ENCODE measurements around the gene TMEM141.

Gene TMEM141

DNA sequence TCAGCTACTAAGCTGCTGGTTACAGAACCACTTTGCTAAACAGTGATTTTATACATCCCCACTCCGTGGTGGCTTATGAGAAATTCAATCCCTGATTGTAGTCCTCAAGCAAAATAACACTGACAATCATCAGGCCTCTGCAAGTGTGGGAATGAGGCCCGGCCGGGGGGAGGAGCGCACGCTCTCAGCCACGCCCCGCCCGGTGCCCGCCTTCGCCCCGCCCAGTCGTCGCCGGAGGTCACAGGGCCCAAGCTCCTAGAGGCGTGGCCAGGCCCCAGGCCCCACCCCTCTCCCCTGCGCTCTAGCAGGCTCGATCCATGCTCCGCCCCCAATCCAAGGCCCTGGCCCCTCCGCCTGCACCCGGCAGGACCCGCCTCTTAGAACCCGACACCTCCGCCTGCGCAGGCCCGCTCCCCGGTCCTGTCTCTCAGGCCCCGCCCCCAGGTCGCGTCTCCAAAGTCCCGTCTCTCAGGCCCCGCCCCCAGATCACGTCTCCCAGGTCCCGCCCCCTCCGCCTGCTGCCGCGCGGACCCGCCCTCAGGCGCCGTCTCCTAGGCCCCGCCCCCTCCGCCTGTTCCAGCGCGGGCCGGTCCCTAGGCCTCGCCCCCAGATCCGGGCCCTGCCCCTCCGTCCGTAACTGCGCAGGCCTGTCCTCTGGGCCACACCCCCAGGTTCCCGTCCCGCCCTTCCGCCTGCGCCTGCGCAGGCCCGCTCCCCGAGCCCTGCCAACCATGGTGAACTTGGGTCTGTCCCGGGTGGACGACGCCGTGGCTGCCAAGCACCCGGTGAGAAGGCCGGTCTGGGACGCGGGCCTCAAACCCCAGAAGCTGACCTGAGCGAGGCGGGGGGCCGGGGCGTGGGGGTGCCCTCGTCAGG lies at the start of gene TMEM141:
TMEM141 (plus strand) TSS at position 705 of the 876 bp plus-strand sequence; CDS start at position 732, 27 bp downstream.
- H3K27ac ChIP-seq = peak within 1 kb of the TSS; percentile 97
- TF ChIP-seq, protein P1, sequence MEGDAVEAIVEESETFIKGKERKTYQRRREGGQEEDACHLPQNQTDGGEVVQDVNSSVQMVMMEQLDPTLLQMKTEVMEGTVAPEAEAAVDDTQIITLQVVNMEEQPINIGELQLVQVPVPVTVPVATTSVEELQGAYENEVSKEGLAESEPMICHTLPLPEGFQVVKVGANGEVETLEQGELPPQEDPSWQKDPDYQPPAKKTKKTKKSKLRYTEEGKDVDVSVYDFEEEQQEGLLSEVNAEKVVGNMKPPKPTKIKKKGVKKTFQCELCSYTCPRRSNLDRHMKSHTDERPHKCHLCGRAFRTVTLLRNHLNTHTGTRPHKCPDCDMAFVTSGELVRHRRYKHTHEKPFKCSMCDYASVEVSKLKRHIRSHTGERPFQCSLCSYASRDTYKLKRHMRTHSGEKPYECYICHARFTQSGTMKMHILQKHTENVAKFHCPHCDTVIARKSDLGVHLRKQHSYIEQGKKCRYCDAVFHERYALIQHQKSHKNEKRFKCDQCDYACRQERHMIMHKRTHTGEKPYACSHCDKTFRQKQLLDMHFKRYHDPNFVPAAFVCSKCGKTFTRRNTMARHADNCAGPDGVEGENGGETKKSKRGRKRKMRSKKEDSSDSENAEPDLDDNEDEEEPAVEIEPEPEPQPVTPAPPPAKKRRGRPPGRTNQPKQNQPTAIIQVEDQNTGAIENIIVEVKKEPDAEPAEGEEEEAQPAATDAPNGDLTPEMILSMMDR (conservative IDR thresholded peaks at IDR 0.05) = no peak
- no peak for TF ChIP-seq ZFX (IDR thresholded peaks at IDR 0.05)

DNA sequence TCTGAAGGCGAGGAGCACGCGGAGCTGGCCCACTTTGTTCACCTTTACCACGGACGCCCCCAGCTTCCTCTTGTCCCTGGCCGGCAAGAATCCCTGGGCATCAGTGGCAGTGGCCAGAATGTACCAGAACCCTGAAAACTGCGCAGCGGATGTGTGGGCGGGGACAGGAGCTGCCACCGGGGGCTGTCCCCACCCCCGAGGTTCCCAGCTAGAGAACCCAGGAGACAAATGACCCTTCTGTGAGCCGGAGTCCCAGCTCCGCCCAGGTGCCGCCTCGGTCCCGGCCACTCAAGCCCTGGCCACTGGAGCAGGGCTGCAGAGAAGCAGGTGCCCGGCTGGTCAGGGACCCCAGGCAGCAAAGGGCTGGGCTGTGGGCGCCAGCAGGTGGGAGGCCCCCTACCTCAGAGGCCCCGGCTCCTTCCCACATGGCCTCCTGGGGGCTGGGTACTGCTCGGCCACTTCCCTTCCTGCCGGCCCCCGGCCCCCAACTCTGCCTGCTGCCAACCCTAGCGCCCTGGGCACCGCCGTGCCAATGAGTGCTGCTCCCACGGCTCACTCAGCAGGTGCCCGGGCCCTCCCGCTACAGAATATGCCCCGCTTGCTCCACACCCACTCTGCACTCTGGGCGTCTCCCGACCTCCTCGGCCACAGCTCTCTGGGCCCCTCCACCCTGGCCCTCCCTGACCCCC lies 49.1 kb upstream of the TMEM141 start:
- H3K27ac ChIP-seq = no peak overlapping the region
- TF ChIP-seq, protein P1 (conservative IDR thresholded peaks at IDR 0.05) = no peak
- no peak for TF ChIP-seq ZFX (IDR thresholded peaks at IDR 0.05)

DNA sequence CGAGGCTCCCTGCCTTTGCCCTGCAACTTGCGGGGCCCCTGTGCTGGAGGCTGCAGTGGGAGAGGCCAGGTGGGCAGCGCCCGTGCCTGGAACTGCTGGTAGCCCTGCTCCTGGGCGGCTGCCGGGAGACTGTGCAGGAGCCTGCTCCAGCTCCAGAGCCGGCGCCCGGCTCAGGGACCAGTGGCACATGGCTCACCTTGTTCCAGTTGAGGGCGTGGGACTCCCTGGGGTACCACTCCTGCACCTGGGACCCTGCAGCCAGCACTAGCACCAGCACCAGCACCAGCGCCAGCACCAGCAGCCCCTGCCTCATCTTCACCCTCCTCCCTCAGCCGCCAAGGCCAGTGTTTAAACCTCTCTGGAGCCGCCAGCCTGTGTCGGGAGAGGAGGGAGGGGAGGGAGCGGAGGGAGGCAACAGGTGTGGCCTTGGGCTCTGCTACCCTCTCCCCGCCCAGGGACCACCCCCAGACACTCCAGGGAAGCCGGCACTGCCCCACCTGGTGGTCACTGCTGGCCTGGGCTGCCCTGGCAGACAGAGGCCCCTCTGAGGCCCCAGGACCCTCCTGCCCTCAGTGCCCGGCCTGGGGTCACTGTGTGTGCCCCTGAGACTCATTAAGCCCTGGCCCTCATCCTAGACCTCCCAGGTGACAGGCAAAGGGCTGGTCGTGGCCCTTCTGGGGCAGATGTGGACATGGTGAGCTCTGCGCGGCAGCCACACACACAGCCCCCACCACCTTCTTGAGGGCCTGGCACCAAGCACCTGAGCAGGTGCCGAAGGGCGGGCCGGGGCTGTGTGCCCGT lies 48.4 kb upstream of the TMEM141 start, which contains the start of gene LCN10:
LCN10 (minus strand) TSS at position 350 of the 801 bp plus-strand sequence; CDS start at position 313, 37 bp downstream.
- TF ChIP-seq, protein P1 (conservative IDR thresholded peaks at IDR 0.05) = no peak; the same call in 1 of the 2 replicates
- TF ChIP-seq ZFX (IDR thresholded peaks at IDR 0.05) = no peak
- H3K27ac ChIP-seq = no peak within 1 kb of the TSS

DNA sequence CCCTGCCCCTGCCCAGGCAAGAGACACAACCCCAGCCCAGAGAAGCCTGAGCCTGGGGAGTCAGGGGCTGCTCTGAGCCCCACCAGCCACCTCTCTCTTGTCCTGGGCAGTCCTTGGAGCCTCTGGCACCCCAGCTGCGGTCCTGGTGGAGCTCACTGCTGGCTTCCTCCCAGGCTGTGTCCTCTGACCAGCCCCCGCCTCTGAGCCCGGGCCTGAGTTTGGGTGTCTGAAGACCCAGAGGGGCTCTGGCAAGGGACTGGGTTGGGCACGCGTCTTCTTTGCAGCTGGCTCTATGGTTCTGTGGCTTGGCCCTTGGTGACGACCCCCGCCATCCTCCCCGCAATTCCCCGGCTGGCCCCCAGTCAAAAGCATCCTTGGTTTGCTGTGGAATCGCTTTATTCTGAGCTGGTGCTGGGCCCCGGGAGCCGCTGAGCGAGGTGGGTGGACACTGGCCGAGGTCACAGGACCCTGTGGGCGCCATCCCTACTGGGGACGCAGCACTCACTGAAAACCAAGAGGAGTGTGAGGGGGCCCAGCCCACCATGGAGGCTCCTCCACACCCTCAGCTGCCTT lies 47.4 kb upstream of the TMEM141 start:
- TF ChIP-seq, protein P1 (conservative IDR thresholded peaks at IDR 0.05) = no peak
- no peak for TF ChIP-seq ZFX (IDR thresholded peaks at IDR 0.05)
- H3K27ac ChIP-seq = no peak overlapping the region

DNA sequence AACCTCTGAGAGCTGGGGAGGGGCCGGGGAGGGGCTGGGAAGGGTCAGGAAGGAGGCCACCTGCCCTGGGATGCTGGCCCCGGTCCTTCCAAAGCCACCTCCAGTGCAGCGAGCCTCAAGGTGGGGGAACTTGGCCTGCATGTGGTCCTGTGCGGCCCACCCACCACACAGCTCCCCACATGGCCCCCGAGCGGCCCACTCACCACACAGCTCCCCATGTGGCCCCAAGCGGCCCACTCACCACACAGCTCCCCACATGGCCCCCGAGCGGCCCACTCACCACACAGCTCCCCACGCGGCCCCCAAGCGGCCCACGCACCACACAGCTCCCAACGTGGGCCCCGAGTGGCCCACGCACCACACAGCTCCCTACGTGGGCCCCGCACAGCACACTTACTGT lies 46.4 kb upstream of the TMEM141 start:
- no peak for TF ChIP-seq ZFX (IDR thresholded peaks at IDR 0.05)
- TF ChIP-seq, protein P1 (conservative IDR thresholded peaks at IDR 0.05) = no peak
- H3K27ac ChIP-seq = no peak overlapping the region

DNA sequence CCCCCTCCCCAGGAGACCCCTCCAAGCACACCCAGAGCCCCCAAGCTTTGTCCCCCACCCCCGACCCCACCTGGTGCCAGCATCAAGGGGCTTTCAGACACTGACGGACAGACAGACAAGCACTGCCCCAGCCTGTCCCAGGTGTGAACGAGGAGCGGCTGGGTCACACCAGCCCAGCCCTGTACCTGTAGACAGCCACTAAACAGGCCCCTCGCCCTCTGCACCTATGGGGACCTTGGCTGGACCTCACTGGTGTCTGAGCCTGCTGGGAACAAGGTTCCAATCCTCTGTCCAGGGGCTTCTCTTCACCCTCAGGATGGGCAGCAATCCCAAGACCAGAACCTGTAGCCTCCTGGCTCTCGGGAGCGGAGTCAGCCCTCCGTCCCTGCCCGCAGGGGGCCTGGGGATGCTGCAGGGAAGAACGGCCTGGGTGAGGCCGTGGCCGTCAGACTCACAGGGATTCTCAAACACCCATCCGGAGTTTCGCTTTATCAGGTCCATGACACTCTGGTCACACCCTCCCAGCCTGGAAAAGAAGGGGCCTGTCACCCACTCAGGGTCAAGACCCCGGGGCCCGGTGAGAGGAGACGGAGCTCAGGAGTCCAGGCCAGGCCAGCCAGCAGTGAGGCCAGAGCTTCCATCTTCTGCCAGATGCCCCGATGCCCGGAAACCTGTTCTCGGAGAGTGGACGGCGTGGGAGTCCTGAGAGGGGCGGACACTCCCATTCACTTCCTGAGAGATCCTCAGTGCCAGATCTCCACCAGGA lies 45.6 kb upstream of the TMEM141 start:
- H3K27ac ChIP-seq = no peak overlapping the region
- TF ChIP-seq, protein P1 (conservative IDR thresholded peaks at IDR 0.05) = no peak
- no peak for TF ChIP-seq ZFX (IDR thresholded peaks at IDR 0.05)
